GM12864 (cell line): ENCODE data around the gene ZNF581.
A peak's percentile ranks its signal among the peaks of the same experiment; 100 is the strongest.

Source experiments
- DNase-seq: peaks from one replicate; pipeline ENCODE4 v3.0.0-alpha.2; 2011; ENCODE audit warnings: low read depth
- H3K4me3 ChIP-seq: 2 replicates; pipeline ENCODE4 v1.5.1; 2011; ENCODE audit warnings: mild to moderate bottlenecking, low read depth, low read length, control low read depth
- CTCF ChIP-seq: IDR thresholded peaks from 2 replicates; pipeline ENCODE4 v1.5.1; 2011; ENCODE audit warnings: low read depth, mild to moderate bottlenecking, moderate library complexity, low read length, control low read depth, inconsistent platforms; ENCODE audit errors: missing control alignments

ZNF581 gene

GRCh38 chr19:55643003-55643886, at the start of gene ZNF581:
ZNF581 (plus strand) TSS chr19:55643649; CDS start chr19:55644572, 923 bp downstream.
- peak within 1 kb of the TSS; percentile 71 for H3K4me3 ChIP-seq
- TF ChIP-seq CTCF: no peak
- DNase-seq: peak; percentile 63

- no peak for DNase-seq
- no peak overlapping the region for H3K4me3 ChIP-seq
- TF ChIP-seq CTCF: no peak
Measured at GRCh38 chr19:55594996-55595545, 48.4 kb upstream of the ZNF581 start.

- H3K4me3 ChIP-seq: no peak overlapping the region
- DNase-seq: no peak
- no peak for TF ChIP-seq CTCF
Measured at GRCh38 chr19:55596304-55596703, 47.1 kb upstream of the ZNF581 start.

- no peak for TF ChIP-seq CTCF
Measured at GRCh38 chr19:55597501-55597921, 45.9 kb upstream of the ZNF581 start.

GRCh38 chr19:55598034-55598433, 45.4 kb upstream of the ZNF581 start:
- no peak overlapping the region for H3K4me3 ChIP-seq
- DNase-seq: no peak
- TF ChIP-seq CTCF: no peak

More at GRCh38 chr19:55597501-55597921, 45.9 kb upstream of the ZNF581 start:
- no peak for DNase-seq
- H3K4me3 ChIP-seq: no peak overlapping the region

- H3K4me3 ChIP-seq: peak overlapping the region; percentile 90
- peak; percentile 73 for DNase-seq
- TF ChIP-seq CTCF: no peak
Measured at GRCh38 chr19:55598719-55599467, 44.6 kb upstream of the ZNF581 start.
